Keratinocyte (primary cell): ENCODE data around the gene EPHA3. TPM values are rescaled to one million over a fixed set of nuclear protein-coding genes. Genes with fewer than 3 reads are reported as not detected.

Experiments
- DNase-seq: peaks from one replicate; pipeline ENCODE4 v3.0.0-alpha.2; 2011; ENCODE audit warnings: low read depth, missing footprints, low spot score
- FAIRE-seq: peaks from 2 replicates; lab custom pipeline; 2011; peaks lifted over from hg19 to GRCh38; lab: Jason Lieb, UNC
- H2AFZ ChIP-seq: 2 replicates; pipeline ENCODE4 v1.6.0; 2012; ENCODE audit warnings: low read length, control low read depth, inconsistent platforms; ENCODE audit not compliant: control insufficient read depth
- H3K27ac ChIP-seq: 2 replicates; pipeline ENCODE4 v1.5.1; 2011; ENCODE audit warnings: low read length; ENCODE audit not compliant: control insufficient read depth, insufficient read depth
- H3K27me3 ChIP-seq: 3 replicates; pipeline ENCODE4 v1.6.0; 2011; ENCODE audit warnings: low read length; ENCODE audit not compliant: control insufficient read depth, insufficient read depth; ENCODE audit errors: extremely low read depth
- H3K36me3 ChIP-seq, 2 experiments: 2 replicates in 1 of 2; 3 replicates in 1 of 2; pipeline ENCODE4 v1.5.1; 2011; ENCODE audit warnings: low read length in 2 of 2, mild to moderate bottlenecking in 1 of 2; ENCODE audit not compliant: control insufficient read depth in 2 of 2, insufficient read depth in 2 of 2; ENCODE audit errors: extremely low read depth in 1 of 2
- H3K4me1 ChIP-seq: 3 replicates; pipeline ENCODE4 v1.5.1; 2011; ENCODE audit warnings: low read length; ENCODE audit not compliant: control insufficient read depth, insufficient read depth; ENCODE audit errors: extremely low read depth
- H3K4me2 ChIP-seq: 3 replicates; pipeline ENCODE4 v1.6.0; 2011; ENCODE audit warnings: low read depth, low read length; ENCODE audit not compliant: control insufficient read depth, insufficient read depth; ENCODE audit errors: extremely low read depth
- H3K4me3 ChIP-seq, 3 experiments: fragments of 200-600 bp in 1 of 3; sonication (generic) in 1 of 3; 2 replicates in 2 of 3; 3 replicates in 1 of 3; pipeline ENCODE4 v1.5.1; 2011 to 2016; ENCODE audit warnings: low read length in 3 of 3, mild to moderate bottlenecking in 3 of 3, control low read depth in 2 of 3, inconsistent platforms in 1 of 3, low read depth in 1 of 3, mixed read lengths in 1 of 3, mixed run types in 1 of 3, moderate library complexity in 1 of 3; ENCODE audit not compliant: control insufficient read depth in 2 of 3, insufficient read depth in 2 of 3; ENCODE audit errors: extremely low read depth in 1 of 3
- H3K79me2 ChIP-seq: 2 replicates; pipeline ENCODE4 v1.6.0; 2012; ENCODE audit warnings: low read length; ENCODE audit not compliant: control insufficient read depth, insufficient read depth
- H3K9ac ChIP-seq: 3 replicates; pipeline ENCODE4 v1.6.0; 2011; ENCODE audit warnings: low read length; ENCODE audit not compliant: control insufficient read depth, insufficient read depth; ENCODE audit errors: extremely low read depth
- H3K9me1 ChIP-seq: 3 replicates; pipeline ENCODE4 v1.6.0; 2011; ENCODE audit warnings: low read length; ENCODE audit not compliant: control insufficient read depth, insufficient read depth; ENCODE audit errors: extremely low read depth
- H3K9me3 ChIP-seq: 2 replicates; pipeline ENCODE4 v1.5.1; 2012; ENCODE audit warnings: low read depth, low read length; ENCODE audit not compliant: control insufficient read depth
- H4K20me1 ChIP-seq: 3 replicates; pipeline ENCODE4 v1.6.0; 2011; ENCODE audit warnings: low read length; ENCODE audit not compliant: control insufficient read depth, insufficient read depth; ENCODE audit errors: extremely low read depth
- CTCF ChIP-seq, 3 experiments: IDR thresholded peaks in 1 of 3; conservative IDR thresholded peaks in 1 of 3; optimal IDR thresholded peaks in 1 of 3; 2 replicates in 2 of 3; 3 replicates in 1 of 3; pipeline versions ENCODE3 to v1.5.1; 2011; ENCODE audit warnings: low read length in 3 of 3, mild to moderate bottlenecking in 3 of 3, moderate library complexity in 2 of 3, control low read depth in 1 of 3, inconsistent platforms in 1 of 3; ENCODE audit not compliant: insufficient read depth in 2 of 3; ENCODE audit errors: extremely low read depth in 1 of 3
- EZH2 ChIP-seq: IDR thresholded peaks from one replicate; pipeline ENCODE4 v1.6.1; 2012; ENCODE audit warnings: inconsistent platforms, mild to moderate bottlenecking, low read length, moderate library complexity
- dilution Hi-C: fragments of 300-500 bp; cut with MboI; formaldehyde crosslinking; loops from one replicate; pipeline ENCODE4 v1.7.0; 2020; ENCODE audit warnings: low sequenced_read_pairs; ENCODE audit not compliant: extremely low pct_ligation_motif_present
- polyA plus RNA-seq, 5 experiments: library from polyadenylated mRNA; depleted of rRNA in 3 of 5; stranded (reverse) in 3 of 5; stranded (forward) in 1 of 5; unstranded in 1 of 5; fragments of >200 nt; gene quantifications; 1 replicate in 1 of 5; 2 replicates in 3 of 5; 3 replicates in 1 of 5; pipeline versions ENCODE4 v1.2.1 to v1.2.3, GENCODE V29; 2011 to 2012; ENCODE audit warnings: missing spikeins in 2 of 5, low read depth in 1 of 5, low replicate concordance in 1 of 5

The EPHA3 gene
- polyA plus RNA-seq, 1 donor (not counting 4 experiments of a cell fraction or from before 2014, with no cell fraction given), result 0.13 TPM

- no peak overlapping the region for H3K4me2 ChIP-seq
- H3K9me1 ChIP-seq, result no peaks in the 10 kb centered on the region
- H3K9ac ChIP-seq, result no peak overlapping the region
- no peak overlapping the region for H3K4me3 ChIP-seq
- H2AFZ ChIP-seq, result no peak overlapping the region
- DNase-seq, result no peak
- no peak overlapping the region for H3K27ac ChIP-seq
- TF ChIP-seq CTCF (optimal IDR thresholded peaks at IDR 0.05 in 1 of 3, IDR thresholded peaks at IDR 0.05 in 1 of 3, conservative IDR thresholded peaks at IDR 0.05 in 1 of 3; ENCODE audit: extremely low read depth in 1 of 3, insufficient read depth in 2 of 3, low read length in 3 of 3), result no peak
- TF ChIP-seq EZH2, result no peak
- FAIRE-seq, result no peak
- H3K27me3 ChIP-seq, result no peaks in the 10 kb centered on the region
- H3K9me3 ChIP-seq, result no peaks in the 10 kb centered on the region
- no peaks in the 10 kb centered on the region for H3K79me2 ChIP-seq
- dilution Hi-C loops, result no loop called here
- H4K20me1 ChIP-seq, result no peaks in the 10 kb centered on the region
- no peaks in the 10 kb centered on the region for H3K36me3 ChIP-seq
- H3K4me1 ChIP-seq, result no peaks in the 10 kb centered on the region
Observed at GRCh38 chr3:89411201-89411600, 303.8 kb downstream of the EPHA3 start.

GRCh38 chr3:89414270-89414669, 306.8 kb downstream of the EPHA3 start:
- Histone ChIP-seq H4K20me1 (no peaks in the 10 kb centered on the region), H3K36me3 (no peaks in the 10 kb centered on the region), H3K9me3 (no peaks in the 10 kb centered on the region), H3K4me2 (no peak overlapping the region), H3K4me1 (no peaks in the 10 kb centered on the region), H3K27ac (no peak overlapping the region), H3K9me1 (no peaks in the 10 kb centered on the region), H3K79me2 (no peaks in the 10 kb centered on the region), H3K4me3 (no peak overlapping the region), H3K9ac (no peak overlapping the region), H2AFZ (no peak overlapping the region), H3K27me3 (no peaks in the 10 kb centered on the region)
- no peak for FAIRE-seq
- dilution Hi-C loops, result no loop called here
- no peak for DNase-seq
- TF ChIP-seq CTCF (optimal IDR thresholded peaks at IDR 0.05 in 1 of 3, IDR thresholded peaks at IDR 0.05 in 1 of 3, conservative IDR thresholded peaks at IDR 0.05 in 1 of 3; ENCODE audit: extremely low read depth in 1 of 3, insufficient read depth in 2 of 3, low read length in 3 of 3), result no peak
